ENCODE results near the gene SSBP3.

DNA sequence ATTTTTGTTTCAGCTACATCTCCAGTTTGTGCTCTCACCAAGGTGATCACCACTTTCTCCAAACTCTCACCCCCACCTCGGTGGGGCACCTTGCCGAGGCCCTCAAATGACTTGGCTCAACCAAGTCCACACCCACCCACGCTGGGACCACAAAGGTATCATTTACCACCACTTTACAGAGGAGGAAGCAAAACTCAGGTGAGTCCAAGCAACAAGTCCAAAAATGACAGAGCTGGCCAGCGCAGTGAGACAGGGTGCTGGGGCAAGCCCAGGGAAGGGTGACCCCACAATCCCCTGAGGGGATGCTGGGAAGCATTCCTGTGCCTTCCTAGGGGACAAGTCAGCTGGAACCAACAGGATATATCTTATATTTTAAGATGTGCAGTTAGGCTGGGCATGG is 24.7 kb downstream of the SSBP3 start:
- TF ChIP-seq, protein P1, sequence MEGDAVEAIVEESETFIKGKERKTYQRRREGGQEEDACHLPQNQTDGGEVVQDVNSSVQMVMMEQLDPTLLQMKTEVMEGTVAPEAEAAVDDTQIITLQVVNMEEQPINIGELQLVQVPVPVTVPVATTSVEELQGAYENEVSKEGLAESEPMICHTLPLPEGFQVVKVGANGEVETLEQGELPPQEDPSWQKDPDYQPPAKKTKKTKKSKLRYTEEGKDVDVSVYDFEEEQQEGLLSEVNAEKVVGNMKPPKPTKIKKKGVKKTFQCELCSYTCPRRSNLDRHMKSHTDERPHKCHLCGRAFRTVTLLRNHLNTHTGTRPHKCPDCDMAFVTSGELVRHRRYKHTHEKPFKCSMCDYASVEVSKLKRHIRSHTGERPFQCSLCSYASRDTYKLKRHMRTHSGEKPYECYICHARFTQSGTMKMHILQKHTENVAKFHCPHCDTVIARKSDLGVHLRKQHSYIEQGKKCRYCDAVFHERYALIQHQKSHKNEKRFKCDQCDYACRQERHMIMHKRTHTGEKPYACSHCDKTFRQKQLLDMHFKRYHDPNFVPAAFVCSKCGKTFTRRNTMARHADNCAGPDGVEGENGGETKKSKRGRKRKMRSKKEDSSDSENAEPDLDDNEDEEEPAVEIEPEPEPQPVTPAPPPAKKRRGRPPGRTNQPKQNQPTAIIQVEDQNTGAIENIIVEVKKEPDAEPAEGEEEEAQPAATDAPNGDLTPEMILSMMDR (conservative IDR thresholded peaks at IDR 0.05): no peak
- no peak for TF ChIP-seq EZH2 (IDR thresholded peaks at IDR 0.05; ENCODE audit: low read depth)
